ENCODE results near the gene PITX2.
A peak's percentile ranks its signal among the peaks of the same experiment; 100 is the strongest.

DNA sequence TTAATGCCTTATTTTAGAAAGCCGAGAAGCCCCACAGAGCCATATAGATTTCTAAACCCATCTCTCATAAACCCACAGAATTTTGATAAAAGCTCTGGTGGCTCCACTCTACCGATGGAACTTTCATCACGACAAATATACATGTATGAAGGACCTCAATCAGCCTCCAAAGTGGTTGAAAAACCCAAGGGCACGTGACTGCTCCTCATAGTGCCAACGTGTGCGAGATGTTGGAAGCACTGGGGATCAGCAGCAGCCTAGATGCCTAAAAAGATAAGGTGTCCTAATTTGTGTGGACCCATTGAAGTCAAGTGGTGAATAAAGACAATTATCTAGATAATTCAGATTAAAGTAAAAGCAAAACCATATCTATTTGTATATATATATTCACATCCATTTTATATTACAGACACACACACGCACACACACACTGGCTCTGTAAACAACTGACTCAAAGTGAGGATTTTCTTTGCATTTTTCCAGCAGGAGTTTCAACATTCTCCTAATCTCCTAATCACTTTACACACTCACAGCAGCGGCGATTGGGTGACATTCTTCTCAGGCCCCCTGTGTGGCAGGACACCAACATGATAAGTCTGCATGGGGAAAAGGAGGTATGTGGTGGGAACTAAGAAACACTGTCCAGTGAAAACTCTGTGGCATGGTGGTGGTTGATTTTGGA is 2.8 kb upstream of the PITX2 start:
- TF ChIP-seq, protein P1, sequence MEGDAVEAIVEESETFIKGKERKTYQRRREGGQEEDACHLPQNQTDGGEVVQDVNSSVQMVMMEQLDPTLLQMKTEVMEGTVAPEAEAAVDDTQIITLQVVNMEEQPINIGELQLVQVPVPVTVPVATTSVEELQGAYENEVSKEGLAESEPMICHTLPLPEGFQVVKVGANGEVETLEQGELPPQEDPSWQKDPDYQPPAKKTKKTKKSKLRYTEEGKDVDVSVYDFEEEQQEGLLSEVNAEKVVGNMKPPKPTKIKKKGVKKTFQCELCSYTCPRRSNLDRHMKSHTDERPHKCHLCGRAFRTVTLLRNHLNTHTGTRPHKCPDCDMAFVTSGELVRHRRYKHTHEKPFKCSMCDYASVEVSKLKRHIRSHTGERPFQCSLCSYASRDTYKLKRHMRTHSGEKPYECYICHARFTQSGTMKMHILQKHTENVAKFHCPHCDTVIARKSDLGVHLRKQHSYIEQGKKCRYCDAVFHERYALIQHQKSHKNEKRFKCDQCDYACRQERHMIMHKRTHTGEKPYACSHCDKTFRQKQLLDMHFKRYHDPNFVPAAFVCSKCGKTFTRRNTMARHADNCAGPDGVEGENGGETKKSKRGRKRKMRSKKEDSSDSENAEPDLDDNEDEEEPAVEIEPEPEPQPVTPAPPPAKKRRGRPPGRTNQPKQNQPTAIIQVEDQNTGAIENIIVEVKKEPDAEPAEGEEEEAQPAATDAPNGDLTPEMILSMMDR (conservative IDR thresholded peaks at IDR 0.05 in 1 of 2, IDR thresholded peaks at IDR 0.05 in 1 of 2; ENCODE audit: extremely low read depth in 1 of 2, insufficient read depth in 1 of 2, low read depth in 1 of 2, low read length in 2 of 2) = no peak
- TF ChIP-seq EZH2 (IDR thresholded peaks at IDR 0.05; ENCODE audit: borderline replicate concordance, low read length) = peak; percentile 16

All from mammary epithelial cell (primary cell).